Measurements from ENCODE around the gene CEP72.

DNA sequence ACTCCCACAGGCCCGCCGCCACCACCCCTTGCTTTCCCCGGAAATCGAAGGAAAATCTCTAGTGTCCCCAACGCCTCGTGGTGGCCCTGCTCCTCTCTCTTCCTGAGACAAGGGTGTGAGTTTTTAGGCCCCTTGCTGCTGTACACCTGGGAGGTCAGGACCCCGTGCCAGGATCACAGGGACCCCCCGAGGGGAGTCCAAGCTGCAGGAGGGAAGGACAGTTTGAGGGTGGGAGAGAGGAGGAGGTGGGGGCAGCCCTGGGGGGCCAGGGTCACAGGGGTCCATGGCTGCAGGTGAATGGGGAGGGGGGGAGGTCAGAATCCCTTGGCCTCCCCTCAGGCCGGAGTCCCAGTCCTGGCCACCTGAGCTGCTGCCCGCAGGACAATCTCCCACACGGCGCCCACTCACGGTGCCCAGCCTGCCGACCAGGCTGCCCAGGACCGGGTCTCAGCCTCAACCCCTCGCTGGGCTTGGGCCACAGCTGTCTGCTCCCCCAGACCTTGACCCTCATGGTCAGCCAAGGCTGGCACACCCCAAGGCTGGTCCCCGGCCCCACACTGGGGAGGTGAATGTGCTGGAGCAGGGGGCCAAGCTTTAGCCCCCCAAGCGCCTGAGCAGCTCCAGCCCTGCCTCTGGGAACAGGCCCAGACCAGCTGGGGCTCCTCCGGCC, 61.2 kb downstream of the CEP72 start:
- TF ChIP-seq CTCF (IDR thresholded peaks at IDR 0.05) (no peak), POLR2A (IDR thresholded peaks at IDR 0.05) (no peak)
